Right atrium auricular region (tissue), 2 donors: Measurements from ENCODE around the gene YAE1. TPM values are rescaled to one million over a fixed set of nuclear protein-coding genes. Genes with fewer than 3 reads are reported as not detected.

Experiments used
- DNase-seq: peaks from one replicate; pipeline ENCODE4 v3.0.0-alpha.2; 2019; ENCODE audit warnings: low spot score
- H3K27ac ChIP-seq, 2 donors: fragments of 200-600 bp; sonication (generic); 1 replicate in 1 of 2; 2 replicates in 1 of 2; pipeline ENCODE4 v1.5.1; 2016 to 2019
- H3K27me3 ChIP-seq, 2 donors: fragments of 200-600 bp; sonication (generic); one replicate each; pipeline versions ENCODE4 v1.5.1 to v1.6.0; 2017 to 2019
- H3K36me3 ChIP-seq: fragments of 200-600 bp; sonication (generic); one replicate; pipeline ENCODE4 v1.5.1; 2016
- H3K4me1 ChIP-seq, 2 donors: fragments of 200-600 bp; sonication (generic); one replicate each; pipeline versions ENCODE4 v1.5.1 to v1.6.0; 2017 to 2019
- H3K4me3 ChIP-seq, 2 donors: fragments of 200-600 bp; sonication (generic); 1 replicate in 1 of 2; 2 replicates in 1 of 2; pipeline ENCODE4 v1.5.1; 2017 to 2019; ENCODE audit warnings: mild to moderate bottlenecking in 1 of 2, moderate library complexity in 1 of 2
- H3K9me3 ChIP-seq, 2 donors: fragments of 200-600 bp; sonication (generic); one replicate each; pipeline ENCODE4 v1.5.1; 2019
- CTCF ChIP-seq, 2 donors: fragments of 200-600 bp; sonication (generic); IDR thresholded peaks; one replicate each; pipeline ENCODE4 v1.5.1; 2019; ENCODE audit warnings: antibody characterized with exemption in 2 of 2
- total RNA-seq, 2 donors: library from RNA; depleted of rRNA; stranded (reverse); fragments of >200 nt; gene quantifications; one replicate each; pipeline ENCODE4 v1.1.0, GENCODE V29; 2016

Gene YAE1
- total RNA-seq, 2 donors from 2014 or later: 16.3 to 18.6 TPM

DNA sequence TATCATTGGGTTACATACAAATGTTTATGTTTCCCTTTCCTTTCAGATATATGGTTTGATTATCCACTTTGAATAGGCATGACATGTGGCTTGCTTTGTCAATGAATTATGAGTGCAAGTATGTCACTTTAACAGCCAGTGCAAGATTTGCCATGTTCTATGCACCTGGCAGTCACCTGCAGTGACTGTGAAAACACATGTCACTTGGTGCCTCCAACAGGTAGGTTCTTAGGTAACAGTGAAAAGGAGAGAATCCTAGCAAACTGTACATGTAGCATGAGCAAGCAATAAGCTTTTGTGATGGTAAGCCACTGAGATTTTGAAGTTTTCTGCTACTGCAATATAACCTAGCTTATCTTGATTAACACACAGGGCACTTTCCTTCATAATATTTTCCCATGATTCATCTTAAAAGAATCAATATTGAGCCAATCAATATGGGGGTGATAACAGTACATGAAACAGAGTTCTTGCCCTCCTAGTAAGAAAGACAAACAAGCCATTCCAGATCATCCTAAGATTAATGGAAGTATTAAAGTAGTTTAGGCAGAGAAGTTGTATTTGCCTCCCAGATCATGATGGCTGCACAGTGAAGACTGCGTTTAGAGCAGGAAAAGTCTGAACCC, 49.3 kb downstream of the YAE1 start:
- no peaks in the 10 kb centered on the region for H3K36me3 ChIP-seq
- H3K27me3 ChIP-seq: no peaks in the 10 kb centered on the region
- H3K27ac ChIP-seq: no peak overlapping the region
- no peaks in the 10 kb centered on the region for H3K9me3 ChIP-seq
- H3K4me3 ChIP-seq: no peak overlapping the region
- no peak for DNase-seq
- H3K4me1 ChIP-seq: no peaks in the 10 kb centered on the region
- no peak for TF ChIP-seq CTCF (IDR thresholded peaks at IDR 0.05)

GRCh38 chr7:39616138-39616537, 49.9 kb downstream of the YAE1 start:
- Histone ChIP-seq H3K4me3 (no peak overlapping the region), H3K27me3 (no peaks in the 10 kb centered on the region), H3K36me3 (no peaks in the 10 kb centered on the region), H3K4me1 (no peaks in the 10 kb centered on the region), H3K27ac (no peak overlapping the region), H3K9me3 (no peaks in the 10 kb centered on the region)
- no peak for TF ChIP-seq CTCF (IDR thresholded peaks at IDR 0.05)
- no peak for DNase-seq

DNA sequence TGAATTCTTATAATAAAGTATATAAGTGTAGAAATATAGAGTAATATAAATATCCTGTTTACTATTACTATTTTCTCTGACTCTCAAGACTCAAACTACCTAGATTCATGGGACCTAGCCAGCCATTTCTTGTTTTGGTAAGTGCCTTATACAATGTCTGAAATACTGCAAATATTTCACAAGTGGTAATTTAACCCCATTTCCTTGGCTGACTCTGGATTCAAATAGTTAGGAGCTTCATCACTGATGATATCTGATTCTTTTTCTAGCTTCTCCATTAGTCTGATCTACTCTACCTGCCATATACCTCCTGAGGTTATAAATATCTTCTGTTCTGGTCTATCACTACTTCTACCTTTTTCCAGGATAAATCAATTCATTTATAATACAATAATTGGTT, 50.8 kb downstream of the YAE1 start:
- TF ChIP-seq CTCF (IDR thresholded peaks at IDR 0.05): no peak
- Histone ChIP-seq H3K4me1 (peaks cover 0 to under 1% of the 10 kb centered on the region in 2 donors), H3K4me3 (no peak overlapping the region), H3K9me3 (no peaks in the 10 kb centered on the region), H3K36me3 (no peaks in the 10 kb centered on the region), H3K27me3 (no peaks in the 10 kb centered on the region), H3K27ac (no peak overlapping the region)
- no peak for DNase-seq

DNA sequence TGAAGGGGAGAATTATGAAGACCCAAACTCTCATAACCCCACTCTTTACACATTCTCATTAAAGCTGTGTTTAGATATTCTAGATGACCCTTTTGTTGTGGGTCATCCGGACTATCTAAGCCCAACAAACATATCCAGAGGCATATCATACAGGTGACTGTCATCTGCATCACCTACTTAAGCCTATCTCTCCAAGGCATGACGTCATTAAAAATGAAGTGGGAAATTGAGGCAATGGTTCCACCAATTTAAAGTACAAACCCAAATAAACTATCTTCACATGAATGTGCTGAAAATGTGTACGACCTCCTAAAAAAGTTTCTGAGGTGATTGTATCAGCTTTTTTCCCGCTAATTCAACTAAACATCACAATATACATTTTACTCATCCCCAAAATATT, 52.7 kb downstream of the YAE1 start:
- no peak for DNase-seq
- H3K27me3 ChIP-seq: no peaks in the 10 kb centered on the region
- H3K27ac ChIP-seq: no peak overlapping the region
- H3K4me1 ChIP-seq: peaks cover 0 to 7% of the 10 kb centered on the region in 2 donors
- no peak overlapping the region for H3K4me3 ChIP-seq
- TF ChIP-seq CTCF (IDR thresholded peaks at IDR 0.05): no peak
- no peaks in the 10 kb centered on the region for H3K9me3 ChIP-seq
- H3K36me3 ChIP-seq: no peaks in the 10 kb centered on the region

DNA sequence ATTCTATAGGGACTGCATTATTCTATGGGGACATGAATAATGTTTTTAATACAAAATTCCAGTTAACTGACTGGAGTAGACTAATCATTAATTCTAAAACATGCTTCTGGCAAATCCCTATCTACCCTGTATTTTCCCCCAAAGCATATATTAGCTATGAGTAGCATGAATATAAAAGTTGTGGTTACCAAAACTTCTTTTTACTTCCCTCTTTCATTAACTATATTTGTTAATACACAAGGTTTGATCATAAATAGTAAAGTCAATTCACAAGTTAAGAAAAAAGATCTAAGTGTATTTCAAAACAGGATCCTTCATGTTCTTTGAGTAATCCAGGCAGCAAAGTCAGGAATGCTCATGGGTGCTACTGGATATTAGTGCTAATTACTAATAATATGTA, 54.3 kb downstream of the YAE1 start:
- TF ChIP-seq CTCF (IDR thresholded peaks at IDR 0.05): no peak
- Histone ChIP-seq H3K4me1 (peaks cover 0 to 19% of the 10 kb centered on the region in 2 donors), H3K27ac (no peak overlapping the region), H3K9me3 (no peaks in the 10 kb centered on the region), H3K4me3 (no peak overlapping the region), H3K27me3 (no peaks in the 10 kb centered on the region), H3K36me3 (no peaks in the 10 kb centered on the region)
- DNase-seq: no peak

GRCh38 chr7:39621261-39621660, 55.1 kb downstream of the YAE1 start:
- Histone ChIP-seq H3K27me3 (no peaks in the 10 kb centered on the region), H3K4me3 (no peak overlapping the region), H3K36me3 (no peaks in the 10 kb centered on the region), H3K27ac (no peak overlapping the region), H3K9me3 (no peaks in the 10 kb centered on the region), H3K4me1 (peaks cover 0 to 27% of the 10 kb centered on the region in 2 donors)
- no peak for DNase-seq
- TF ChIP-seq CTCF (IDR thresholded peaks at IDR 0.05): no peak
